ENCODE results near the gene TDP1. TPM values are rescaled to one million over a fixed set of nuclear protein-coding genes. Genes with fewer than 3 reads are reported as not detected.

TDP1 gene
- total RNA-seq, 4 donors from 2014 or later = 2.9 to 8.0 (median 7.3) TPM

- Histone ChIP-seq H3K4me1 (no peaks in the 10 kb centered on the region), H3K36me3 (no peaks in the 10 kb centered on the region), H3K9me3 (no peaks in the 10 kb centered on the region), H3K27me3 (no peaks in the 10 kb centered on the region), H3K27ac (no peak overlapping the region), H3K4me3 (replicated peaks in 1 of 3) (no peak overlapping the region)
- intact Hi-C loops (cut with DNase I) = no loop called here
- TF ChIP-seq POLR2A (IDR thresholded peaks at IDR 0.05) (no peak), CTCF (IDR thresholded peaks at IDR 0.05) (no peak)
- 76 to 90% methylated on average over 1 of the region's 1 CpG for WGBS, 2 donors
- no peak for DNase-seq
Measured at GRCh38 chr14:90027842-90028241, 72.1 kb downstream of the TDP1 start.

- intact Hi-C loops (cut with DNase I) = no loop called here
- no peak for DNase-seq
- 98 to 100% methylated on average over 2 of the region's 2 CpGs for WGBS, 2 donors
- Histone ChIP-seq H3K27ac (no peak overlapping the region), H3K27me3 (no peaks in the 10 kb centered on the region), H3K36me3 (no peaks in the 10 kb centered on the region), H3K9me3 (no peaks in the 10 kb centered on the region), H3K4me1 (no peaks in the 10 kb centered on the region), H3K4me3 (replicated peaks in 1 of 3) (no peak overlapping the region)
- no peak for TF ChIP-seq CTCF (IDR thresholded peaks at IDR 0.05)
- no peak for TF ChIP-seq POLR2A (IDR thresholded peaks at IDR 0.05)
Measured at GRCh38 chr14:90034156-90034555, 78.4 kb downstream of the TDP1 start.

- intact Hi-C loops (cut with DNase I) = no loop called here
- WGBS, 2 donors = 88 to 89% methylated on average over 6 of the region's 6 CpGs
- DNase-seq = no peak
- Histone ChIP-seq H3K36me3 (no peaks in the 10 kb centered on the region), H3K4me3 (replicated peaks in 1 of 3) (no peak overlapping the region), H3K4me1 (no peaks in the 10 kb centered on the region), H3K27ac (no peak overlapping the region), H3K27me3 (no peaks in the 10 kb centered on the region), H3K9me3 (no peaks in the 10 kb centered on the region)
- TF ChIP-seq POLR2A (IDR thresholded peaks at IDR 0.05) (no peak), CTCF (IDR thresholded peaks at IDR 0.05) (no peak)
Measured at GRCh38 chr14:90034835-90035525, 79.3 kb downstream of the TDP1 start.

GRCh38 chr14:90039253-90040010 is 83.7 kb downstream of the TDP1 start:
- WGBS, 2 donors = 94 to 95% methylated on average over 11 of the region's 11 CpGs
- Histone ChIP-seq H3K36me3 (no peaks in the 10 kb centered on the region), H3K4me1 (no peaks in the 10 kb centered on the region), H3K9me3 (no peaks in the 10 kb centered on the region), H3K4me3 (replicated peaks in 1 of 3) (no peak overlapping the region), H3K27ac (no peak overlapping the region), H3K27me3 (no peaks in the 10 kb centered on the region)
- intact Hi-C loops (cut with DNase I) = no loop called here
- DNase-seq = no peak
- TF ChIP-seq POLR2A (IDR thresholded peaks at IDR 0.05) = no peak
- no peak for TF ChIP-seq CTCF (IDR thresholded peaks at IDR 0.05)

GRCh38 chr14:90040411-90040810 is 84.7 kb downstream of the TDP1 start:
- intact Hi-C loops (cut with DNase I) = no loop called here

More at GRCh38 chr14:90040411-90040810, 84.7 kb downstream of the TDP1 start:
- Histone ChIP-seq H3K27me3 (no peaks in the 10 kb centered on the region), H3K36me3 (no peaks in the 10 kb centered on the region), H3K4me1 (no peaks in the 10 kb centered on the region), H3K27ac (no peak overlapping the region), H3K4me3 (replicated peaks in 1 of 3) (no peak overlapping the region), H3K9me3 (no peaks in the 10 kb centered on the region)
- WGBS, 2 donors = 85 to 90% methylated on average over 3 of the region's 3 CpGs
- no peak for DNase-seq
- TF ChIP-seq POLR2A (IDR thresholded peaks at IDR 0.05) = no peak
- TF ChIP-seq CTCF (IDR thresholded peaks at IDR 0.05) = no peak
